HepG2 (cell line): Measurements from ENCODE around the gene KIF3C. TPM values are rescaled to one million over a fixed set of nuclear protein-coding genes. Genes with fewer than 3 reads are reported as not detected.
A peak's percentile ranks its signal among the peaks of the same experiment; 100 is the strongest.

Experiments
- AGO1 ChIP-seq: fragments of 200-400 bp; formaldehyde crosslinking; IDR thresholded peaks from 2 replicates; pipeline ENCODE4 v1.6.1; 2017; ENCODE audit warnings: mild to moderate bottlenecking, low read depth, low read length, moderate library complexity; ENCODE audit not compliant: poor library complexity, severe bottlenecking
- CREB3 ChIP-seq: sonication (generic); formaldehyde crosslinking; IDR thresholded peaks from 2 replicates; pipeline ENCODE4 v1.5.0; 2020; ENCODE audit warnings: missing genetic modification reagents
- HMGXB3 ChIP-seq: sonication (generic); formaldehyde crosslinking; IDR thresholded peaks from 2 replicates; pipeline ENCODE4 v1.4.0; 2020; ENCODE audit warnings: missing genetic modification reagents, borderline replicate concordance
- IKZF4 ChIP-seq: sonication (generic); formaldehyde crosslinking; IDR thresholded peaks from 2 replicates; pipeline ENCODE4 v1.5.1; 2020; ENCODE audit warnings: borderline replicate concordance, mild to moderate bottlenecking, low read depth, missing genetic modification reagents; ENCODE audit errors: not compliant biosample characterization
- MAFK ChIP-seq, 2 experiments: IDR thresholded peaks in 1 of 2; conservative IDR thresholded peaks in 1 of 2; 2 replicates each; pipeline ENCODE4 v1.6.1; 2011; ENCODE audit warnings: improper control_type of control experiment in 2 of 2, low read length in 2 of 2
- SALL1 ChIP-seq: sonication (generic); formaldehyde crosslinking; IDR thresholded peaks from 2 replicates; pipeline ENCODE4 v1.8.0; 2022; ENCODE audit warnings: mild to moderate bottlenecking, missing genetic modification reagents
- SOX5 ChIP-seq: IDR thresholded peaks from 2 replicates; pipeline ENCODE4 v1.6.1; 2016; ENCODE audit warnings: borderline replicate concordance
- ZBTB10 ChIP-seq: sonication (generic); formaldehyde crosslinking; IDR thresholded peaks from 2 replicates; pipeline ENCODE4 v1.4.0; 2020; ENCODE audit warnings: missing genetic modification reagents, borderline replicate concordance
- ZHX2 ChIP-seq, 2 experiments: sonication (generic) in 1 of 2; formaldehyde crosslinking in 1 of 2; IDR thresholded peaks; 2 replicates each; pipeline versions ENCODE4 v1.6.1 to v1.9.0; 2014 to 2022; ENCODE audit warnings: antibody characterized with exemption in 1 of 2, borderline replicate concordance in 1 of 2, inconsistent platforms in 1 of 2, low read depth in 1 of 2, missing genetic modification reagents in 1 of 2
- ZNF292 ChIP-seq: sonication (generic); formaldehyde crosslinking; IDR thresholded peaks from 2 replicates; pipeline ENCODE4 v1.8.1; 2022; ENCODE audit warnings: mild to moderate bottlenecking, low read depth, missing genetic modification reagents, borderline replicate concordance
- ZNF740 ChIP-seq: sonication (generic); formaldehyde crosslinking; IDR thresholded peaks from 2 replicates; pipeline ENCODE4 v1.4.0; 2020; ENCODE audit warnings: missing genetic modification reagents
- ZSCAN30 ChIP-seq: sonication (generic); formaldehyde crosslinking; IDR thresholded peaks from 2 replicates; pipeline ENCODE4 v1.5.0; 2020; ENCODE audit warnings: mild to moderate bottlenecking, missing genetic modification reagents
- polyA plus RNA-seq, 8 experiments: library from polyadenylated mRNA; depleted of rRNA in 3 of 8; stranded (reverse) in 7 of 8; unstranded in 1 of 8; fragments of >200 nt; fragmentation: Illumina TruSeq in 4 of 8; extraction: Trizol in 4 of 8; gene quantifications; 2 replicates each; pipeline versions ENCODE4 v1.2.1 to v1.2.3, GENCODE V29; 2011 to 2016; ENCODE audit warnings: low read depth in 4 of 8, missing spikeins in 1 of 8, mixed read lengths in 1 of 8; ENCODE audit not compliant: insufficient read depth in 1 of 8
- total RNA-seq, 5 experiments: library from RNA; depleted of rRNA; stranded (reverse); fragments of >200 nt; fragmentation: Illumina TruSeq; extraction: Trizol; gene quantifications; 2 replicates each; pipeline ENCODE4 v1.2.3, GENCODE V29; 2016; ENCODE audit warnings: low read depth in 1 of 5

The KIF3C gene
- total and polyA plus RNA-seq, 2 of the 13 experiments (the other 11 are each of a cell fraction or from before 2014, with no cell fraction given) = 3.6 to 4.9 TPM

- TF ChIP-seq SOX5 (CRISPR knock-in tag) (peak; percentile 43; the same call in 1 of the 2 replicates), HMGXB3 (CRISPR knock-in tag) (no peak), ZNF292 (no peak), SALL1 (peak; percentile 65), MAFK (conservative IDR thresholded peaks at IDR 0.05 in 1 of 2, IDR thresholded peaks at IDR 0.05 in 1 of 2; ENCODE audit: low read length in 2 of 2) (no peak), ZNF740 (CRISPR knock-in tag) (no peak), ZSCAN30 (no peak), CREB3 (CRISPR knock-in tag) (no peak), IKZF4 (no peak), AGO1 (no peak), ZBTB10 (no peak), ZHX2 (IDR thresholded peaks at IDR 0.05; ENCODE audit: low read depth) (peak; percentile 34; the same call in 1 of the 2 replicates), ZHX2 (CRISPR knock-in tag; IDR thresholded peaks at IDR 0.05; ENCODE audit: borderline replicate concordance) (no peak)
Measured at GRCh38 chr2:25885933-25886332, 96.4 kb downstream of the KIF3C start (continued).
